Right lobe of liver (tissue), 6 donors: ENCODE data around the gene MMRN2. TPM values are rescaled to one million over a fixed set of nuclear protein-coding genes. Genes with fewer than 3 reads are reported as not detected.

Experiments used
- ATAC-seq, 4 donors: fragments of 200-7000 bp; cut with Tn5 transposase; one replicate each; pipeline ENCODE4 v1.9.1; 2020; ENCODE audit warnings: mild to moderate bottlenecking in 4 of 4, moderate library complexity in 4 of 4
- DNase-seq, 3 donors: peaks; one replicate each; pipeline ENCODE4 v3.0.0-alpha.2; 2020
- H3K27ac ChIP-seq, 3 donors: fragments of 200-600 bp; one replicate each; pipeline ENCODE4 v1.8.0; 2022
- H3K27me3 ChIP-seq, 2 donors: fragments of 200-600 bp; one replicate each; pipeline ENCODE4 v1.8.0; 2022
- H3K36me3 ChIP-seq, 4 donors: fragments of 200-600 bp; sonication (generic) in 1 of 4; one replicate each; pipeline versions ENCODE4 v1.5.1 to v1.8.0; 2017 to 2022; ENCODE audit warnings: control low read depth in 1 of 4
- H3K4me1 ChIP-seq, 4 donors: fragments of 200-600 bp; sonication (generic) in 1 of 4; one replicate each; pipeline versions ENCODE4 v1.5.1 to v1.8.0; 2017 to 2022; ENCODE audit warnings: control low read depth in 1 of 4
- H3K4me3 ChIP-seq, 3 donors: fragments of 200-600 bp; one replicate each; pipeline ENCODE4 v1.8.0; 2022
- H3K9me3 ChIP-seq, 4 donors: fragments of 200-600 bp; sonication (generic) in 1 of 4; one replicate each; pipeline versions ENCODE4 v1.5.1 to v1.8.0; 2017 to 2022; ENCODE audit warnings: control low read depth in 1 of 4
- CTCF ChIP-seq, 4 donors: fragments of 200-600 bp in 3 of 4; fragments of 450-650 bp in 1 of 4; IDR thresholded peaks; one replicate each; pipeline versions ENCODE4 v1.5.1 to v1.8.0; 2016 to 2022; ENCODE audit warnings: antibody characterized with exemption in 4 of 4, mild to moderate bottlenecking in 2 of 4
- POLR2A ChIP-seq: fragments of 450-650 bp; IDR thresholded peaks from one replicate; pipeline ENCODE4 v1.6.1; 2017; ENCODE audit warnings: antibody characterized with exemption, mild to moderate bottlenecking
- WGBS: methylation state at CpG from one replicate; pipeline ENCODE4 v1.1.6; 2018; ENCODE audit warnings: low coverage, low lambda C conversion rate; ENCODE audit not compliant: insufficient coverage; ENCODE audit errors: missing lambda C conversion rate; 5-methylcytosine and 5-hydroxymethylcytosine counted together
- intact Hi-C, 2 donors: fragments of 100-400 bp; cut with DNase I; formaldehyde crosslinking; loops; one replicate each; pipeline versions ENCODE4 v1.11.2 to v1.14.1; 2022
- total RNA-seq, 6 experiments: library from RNA; depleted of rRNA in 2 of 6; stranded (reverse); fragments of >200 nt in 2 of 6; fragmentation: NEBNext Ultra II Directional in 3 of 6; extraction: Animal tissue kit (Norgen Biotek cat#: 25700) in 3 of 6; gene quantifications; one replicate each; pipeline versions ENCODE4 v1.1.0 to v1.2.4, GENCODE V29; 2016 to 2023
- donor health status: DM: no; HTN: yes; CAD: no.
- donor health status: DM: no; HTN: no; CAD: no.
- donor health status: DM: no; HTN: no; CAD: no.
- donor health status: DM: no; HTN: yes; CAD: no.
- donor health status: DM: no; HTN: yes; CAD: no.

The MMRN2 gene
- total RNA-seq, 6 experiments from 2014 or later: 6.2 to 11.8 (median 9.1) TPM

- Histone ChIP-seq H3K27me3 (no peaks in the 10 kb centered on the region), H3K36me3 (no peaks in the 10 kb centered on the region), H3K4me3 (no peak overlapping the region), H3K4me1 (peaks cover 0 to 20% (median 9%) of the 10 kb centered on the region in 4 donors), H3K27ac (no peak overlapping the region), H3K9me3 (no peaks in the 10 kb centered on the region)
- WGBS: 67% methylated on average over 6 of the region's 13 CpGs
- peak in 1 of 3 donors; percentile 57 for DNase-seq
- TF ChIP-seq CTCF (IDR thresholded peaks at IDR 0.05) (no peak), POLR2A (no peak)
- ATAC-seq: no peak
- intact Hi-C loops: no loop called here
These were observed 10.9 kb downstream of the MMRN2 start for GRCh38 chr10:86946213-86947155.

- DNase-seq: peak in 1 of 3 donors; percentile 28
- H3K27ac ChIP-seq: no peak overlapping the region
- H3K36me3 ChIP-seq: no peaks in the 10 kb centered on the region
- H3K9me3 ChIP-seq: no peaks in the 10 kb centered on the region
- H3K27me3 ChIP-seq: no peaks in the 10 kb centered on the region
- 51% methylated on average over 4 of the region's 18 CpGs for WGBS
- H3K4me1 ChIP-seq: peaks cover 0 to 20% (median 9%) of the 10 kb centered on the region in 4 donors
- intact Hi-C loops: no loop called here
- no peak for ATAC-seq
- TF ChIP-seq CTCF (IDR thresholded peaks at IDR 0.05) (no peak), POLR2A (no peak)
- H3K4me3 ChIP-seq: no peak overlapping the region
These were observed 11.8 kb downstream of the MMRN2 start for GRCh38 chr10:86945361-86946212.

- no peaks in the 10 kb centered on the region for H3K27me3 ChIP-seq
- TF ChIP-seq CTCF (IDR thresholded peaks at IDR 0.05): no peak
- TF ChIP-seq POLR2A: no peak
- H3K9me3 ChIP-seq: no peaks in the 10 kb centered on the region
- intact Hi-C loops: no loop called here
- H3K4me3 ChIP-seq: no peak overlapping the region
- H3K27ac ChIP-seq: no peak overlapping the region
- peaks cover 0 to 25% (median 9%) of the 10 kb centered on the region in 4 donors for H3K4me1 ChIP-seq
- WGBS: 92% methylated on average over 2 of the region's 3 CpGs
- DNase-seq (peak in 1 of 3 donors; percentile 18), ATAC-seq (no peak)
- no peaks in the 10 kb centered on the region for H3K36me3 ChIP-seq
These were observed 12.5 kb downstream of the MMRN2 start for GRCh38 chr10:86944907-86945306.

GRCh38 chr10:86944471-86944870 is 12.9 kb downstream of the MMRN2 start:
- ATAC-seq: no peak
- no peak overlapping the region for H3K4me3 ChIP-seq
- H3K27ac ChIP-seq: no peak overlapping the region
- no peak for DNase-seq
- TF ChIP-seq POLR2A (no peak), CTCF (IDR thresholded peaks at IDR 0.05) (no peak)
- peaks cover 0 to 25% (median 9%) of the 10 kb centered on the region in 4 donors for H3K4me1 ChIP-seq
- intact Hi-C loops: no loop called here
- no peaks in the 10 kb centered on the region for H3K36me3 ChIP-seq
- no peaks in the 10 kb centered on the region for H3K27me3 ChIP-seq
- no peaks in the 10 kb centered on the region for H3K9me3 ChIP-seq
